GM19372 (cell line): ENCODE results near the gene C7.
"Not testable (repeated sequence)": the region's sequence is repeated elsewhere in the genome, so short reads cannot be mapped to it uniquely, and the experiment has no call there.

Experiments used
- ATAC-seq: cut with Tn5 transposase; IDR thresholded peaks from one replicate; pipeline ENCODE4 v1.9.1; 2021; ENCODE audit warnings: mild to moderate bottlenecking, low read depth, moderate library complexity; ENCODE audit not compliant: unreplicated experiment

C7 gene

GRCh38 chr5:40988746-40989510 lies 79.6 kb downstream of the C7 start:
- no peak for ATAC-seq

DNA sequence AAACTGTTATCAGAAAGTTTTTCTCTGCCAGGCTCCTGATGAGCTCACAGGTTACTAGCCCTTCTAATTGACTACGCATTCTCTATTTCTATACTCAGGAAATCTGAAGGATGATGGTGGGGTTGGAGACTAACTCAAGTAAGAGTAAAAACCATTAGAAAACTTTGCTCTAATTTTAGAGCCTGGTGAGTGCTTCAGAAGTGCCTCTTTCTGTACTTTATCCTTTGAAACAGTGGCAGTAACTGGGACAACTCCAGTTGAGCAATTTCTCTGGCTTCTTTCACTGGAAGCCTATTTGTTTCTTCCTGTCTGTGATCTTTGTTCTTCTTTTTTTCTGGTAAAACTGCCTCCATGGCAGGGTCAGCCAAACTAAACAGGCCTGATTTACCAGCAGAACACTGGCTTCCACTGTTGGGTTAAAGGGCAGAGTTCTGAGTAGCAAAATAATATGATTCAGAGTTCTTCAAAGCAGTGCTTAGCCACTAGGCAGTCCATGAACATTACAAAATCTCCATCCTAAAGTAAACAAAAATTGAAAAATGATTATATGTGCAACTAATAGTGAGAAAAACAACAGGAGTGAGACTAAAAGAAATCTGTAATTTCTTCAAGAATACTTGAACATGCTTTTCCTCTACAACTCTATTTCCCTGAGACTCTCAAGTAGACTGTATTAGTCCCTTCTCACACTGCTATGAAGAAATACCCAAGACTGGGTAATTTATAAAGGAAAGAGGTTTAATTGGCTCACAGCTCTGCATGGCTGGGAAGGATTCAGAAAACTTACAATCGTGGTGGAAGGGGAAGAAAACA lies 82.1 kb downstream of the C7 start:
- no peak for ATAC-seq

DNA sequence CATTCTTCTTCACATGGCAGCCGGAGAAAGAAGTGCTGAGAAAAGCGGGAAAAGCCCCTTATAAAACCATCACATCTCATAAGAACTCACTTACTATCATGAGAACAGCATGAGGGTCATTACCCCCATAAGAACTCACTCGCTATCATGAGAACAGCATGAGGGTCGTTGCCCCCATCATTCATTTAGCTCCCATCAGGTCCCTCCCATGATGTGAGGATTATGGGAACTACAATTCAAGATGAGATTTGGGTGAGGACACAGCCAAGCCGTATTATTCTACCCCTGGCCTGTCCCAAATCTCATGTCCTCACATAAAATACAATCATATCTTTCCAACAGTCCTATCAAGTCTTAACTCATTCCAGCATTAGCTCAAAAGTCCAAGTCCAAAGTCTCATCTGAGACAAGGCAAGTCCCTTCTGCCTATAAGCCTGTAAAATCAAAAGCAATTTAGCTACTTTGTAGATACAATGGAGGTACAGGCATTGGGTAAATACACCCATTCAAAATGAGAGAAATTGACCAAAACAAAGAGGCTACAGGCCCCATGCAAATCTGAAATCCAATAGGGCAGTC lies 82.8 kb downstream of the C7 start:
- no peak for ATAC-seq

- no peak for ATAC-seq
Observed at GRCh38 chr5:40995801-40996586, 86.7 kb downstream of the C7 start.

GRCh38 chr5:40999142-40999541 lies 89.8 kb downstream of the C7 start:
- no peak for ATAC-seq

GRCh38 chr5:40999966-41000365 lies 90.7 kb downstream of the C7 start:
- no peak for ATAC-seq

DNA sequence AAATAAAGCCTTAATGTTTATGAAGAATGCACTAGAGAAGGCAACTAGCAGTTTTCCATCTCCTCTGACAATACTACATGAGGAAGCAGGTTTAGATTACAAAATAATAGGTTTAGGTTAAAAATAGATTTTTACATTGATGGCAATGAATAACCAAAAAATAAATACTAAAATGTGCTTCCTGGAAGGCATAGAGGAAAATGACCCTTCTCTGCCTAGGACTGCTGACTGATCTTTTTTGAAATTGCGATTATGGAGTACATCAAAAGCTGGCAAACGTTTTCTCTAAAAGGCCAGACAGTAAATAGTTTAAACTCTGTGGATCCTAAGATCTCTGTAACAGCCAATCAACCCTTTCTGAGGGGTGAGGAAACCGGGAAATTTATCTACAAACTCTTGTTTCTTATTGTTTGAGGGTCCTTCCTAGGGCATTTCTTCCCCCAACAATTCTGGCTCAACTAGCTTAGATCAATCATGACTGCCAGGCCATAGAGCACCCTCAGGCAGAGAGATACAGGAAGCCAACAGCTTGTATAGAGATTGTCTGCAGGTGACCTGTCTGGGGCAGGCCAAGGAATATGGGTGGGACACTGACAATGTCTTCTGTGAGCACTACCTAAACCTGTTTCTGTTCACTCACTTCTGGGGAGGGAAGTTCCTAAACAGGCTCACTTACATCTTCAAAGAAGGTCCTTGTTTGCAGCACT lies 94.5 kb downstream of the C7 start:
- no peak for ATAC-seq

GRCh38 chr5:41004931-41005330 lies 95.6 kb downstream of the C7 start:
- ATAC-seq: no peak

DNA sequence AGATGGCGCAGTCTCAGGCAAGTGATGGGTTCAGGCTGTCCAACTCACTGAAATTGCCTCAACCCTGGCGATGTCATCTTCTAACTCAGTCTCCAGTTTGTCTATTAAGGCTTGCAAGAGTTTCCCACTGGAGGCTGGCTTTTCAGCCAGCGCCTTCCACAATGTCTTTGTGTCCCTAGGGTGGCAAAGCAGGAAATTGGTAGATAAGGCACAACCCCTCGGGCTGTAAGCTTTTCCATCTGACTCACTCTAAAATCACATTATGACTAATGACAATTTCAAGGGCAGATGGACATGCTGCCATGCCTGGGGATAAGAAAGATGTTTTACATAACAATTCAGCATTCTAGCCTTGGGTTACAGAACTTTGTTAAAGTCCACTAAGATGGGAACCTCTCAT lies 99.9 kb downstream of the C7 start:
- ATAC-seq: no peak

- ATAC-seq: no peak
Observed at GRCh38 chr5:41010572-41010971, 101.3 kb downstream of the C7 start.

DNA sequence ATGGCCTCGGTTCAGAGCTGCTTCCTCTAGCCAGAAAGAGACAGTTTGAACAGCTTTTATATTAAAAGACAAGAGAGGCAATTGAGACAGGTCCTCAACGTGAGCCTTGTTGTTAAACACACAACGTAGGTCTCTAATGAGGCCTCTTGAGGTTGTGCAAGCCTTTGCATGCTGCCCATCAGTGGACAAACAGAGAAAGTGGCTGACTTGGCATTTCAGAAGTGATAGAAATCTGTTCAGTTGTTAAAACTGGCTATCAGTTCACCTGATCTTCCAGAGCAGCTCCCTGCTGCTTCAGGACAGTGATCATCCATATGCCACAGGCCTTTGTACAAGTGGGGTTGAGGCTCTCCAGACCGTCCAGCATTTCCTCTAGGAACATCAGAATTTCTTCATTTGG lies 103.0 kb downstream of the C7 start:
- ATAC-seq: no peak

DNA sequence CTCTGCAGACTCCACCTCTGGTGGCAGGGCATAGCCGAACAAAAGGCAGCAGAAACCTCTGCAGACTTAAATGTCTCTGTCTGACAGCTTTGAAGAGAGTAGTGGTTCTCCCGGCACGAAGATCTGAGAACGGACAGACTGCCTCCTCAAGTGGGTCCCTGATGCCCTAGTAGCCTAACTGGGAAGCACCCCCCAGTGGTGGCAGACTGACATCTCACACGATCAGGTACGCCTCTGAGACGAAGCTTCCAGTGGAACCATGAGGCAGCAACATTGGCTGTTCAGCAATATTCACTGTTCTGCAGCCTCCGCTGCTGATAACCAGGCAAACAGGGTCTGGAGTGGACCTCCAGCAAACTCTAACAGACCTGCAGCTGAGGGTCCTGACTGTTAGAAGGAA lies 113.3 kb downstream of the C7 start:
- ATAC-seq: not testable (repeated sequence)
